Superior temporal gyrus (tissue), 1 donor: Measurements from ENCODE around the gene MRPL12.

Experiments
- DNase-seq: peaks from one replicate; pipeline ENCODE4 v3.0.0-alpha.2; 2016; ENCODE audit errors: extremely low spot score

The MRPL12 gene

GRCh38 chr17:81740395-81740961, 37.3 kb downstream of the MRPL12 start:
- DNase-seq: no peak

GRCh38 chr17:81741049-81741593, 38.0 kb downstream of the MRPL12 start:
- DNase-seq: no peak

- DNase-seq: no peak
Observed at GRCh38 chr17:81741594-81742452, 38.7 kb downstream of the MRPL12 start.
